Measurements from ENCODE around the gene CLPTM1L.
"Not testable (repeated sequence)": the region's sequence is repeated elsewhere in the genome, so short reads cannot be mapped to it uniquely, and the experiment has no call there.

The CLPTM1L gene

DNA sequence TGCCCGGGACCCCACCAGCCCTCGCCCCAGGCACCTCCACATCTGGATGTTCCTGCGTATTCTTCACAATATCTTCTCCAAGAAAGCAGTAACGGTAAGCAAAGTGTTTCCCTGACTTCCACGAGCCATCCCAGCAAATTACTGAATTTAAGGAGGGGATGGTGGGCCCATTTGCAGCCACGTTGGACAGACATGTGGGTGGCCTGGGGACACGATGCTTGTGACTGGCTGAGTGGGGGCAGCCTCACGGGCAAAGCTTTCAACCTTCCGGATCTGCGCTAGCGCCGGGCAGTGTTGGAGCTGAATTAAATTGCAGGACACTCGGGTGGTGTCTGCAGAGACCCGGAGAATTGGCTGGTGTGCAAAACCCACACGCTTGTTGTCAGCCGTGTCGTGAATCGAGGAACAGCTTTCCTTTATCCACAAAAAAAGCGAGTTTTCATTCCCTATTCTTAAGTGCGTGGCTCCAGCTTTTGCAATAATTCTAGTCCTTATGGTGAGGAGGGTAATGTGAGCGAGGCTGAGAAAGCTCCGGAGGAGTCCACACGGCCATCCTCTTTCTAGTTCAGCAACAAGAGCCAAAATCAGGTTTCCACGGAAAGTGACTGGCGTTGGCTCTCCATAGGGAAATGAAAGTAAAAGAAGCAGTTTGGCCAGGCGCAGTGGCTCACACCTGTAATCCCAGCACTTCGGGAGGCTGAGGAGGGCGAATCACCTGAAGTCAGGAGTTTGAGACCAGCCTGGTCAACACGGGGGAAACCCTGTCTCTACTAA, 17.5 kb upstream of the CLPTM1L start:
- Histone ChIP-seq H3K27me3 (peaks cover 59% of the 10 kb centered on the region), H3K9me3 (no peaks in the 10 kb centered on the region), H3K36me3 (no peaks in the 10 kb centered on the region), H3K4me1 (ENCODE audit: control insufficient read depth in 1 of 2, insufficient read depth in 1 of 2, low read depth in 1 of 2, low read length in 1 of 2) (no peaks in the 10 kb centered on the region), H3K27ac (no peak overlapping the region), H3K4me3 (ENCODE audit: low read depth in 1 of 2, low read length in 1 of 2) (no peak overlapping the region)
- TF ChIP-seq, protein P1, sequence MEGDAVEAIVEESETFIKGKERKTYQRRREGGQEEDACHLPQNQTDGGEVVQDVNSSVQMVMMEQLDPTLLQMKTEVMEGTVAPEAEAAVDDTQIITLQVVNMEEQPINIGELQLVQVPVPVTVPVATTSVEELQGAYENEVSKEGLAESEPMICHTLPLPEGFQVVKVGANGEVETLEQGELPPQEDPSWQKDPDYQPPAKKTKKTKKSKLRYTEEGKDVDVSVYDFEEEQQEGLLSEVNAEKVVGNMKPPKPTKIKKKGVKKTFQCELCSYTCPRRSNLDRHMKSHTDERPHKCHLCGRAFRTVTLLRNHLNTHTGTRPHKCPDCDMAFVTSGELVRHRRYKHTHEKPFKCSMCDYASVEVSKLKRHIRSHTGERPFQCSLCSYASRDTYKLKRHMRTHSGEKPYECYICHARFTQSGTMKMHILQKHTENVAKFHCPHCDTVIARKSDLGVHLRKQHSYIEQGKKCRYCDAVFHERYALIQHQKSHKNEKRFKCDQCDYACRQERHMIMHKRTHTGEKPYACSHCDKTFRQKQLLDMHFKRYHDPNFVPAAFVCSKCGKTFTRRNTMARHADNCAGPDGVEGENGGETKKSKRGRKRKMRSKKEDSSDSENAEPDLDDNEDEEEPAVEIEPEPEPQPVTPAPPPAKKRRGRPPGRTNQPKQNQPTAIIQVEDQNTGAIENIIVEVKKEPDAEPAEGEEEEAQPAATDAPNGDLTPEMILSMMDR (IDR thresholded peaks at IDR 0.05) = no peak

DNA sequence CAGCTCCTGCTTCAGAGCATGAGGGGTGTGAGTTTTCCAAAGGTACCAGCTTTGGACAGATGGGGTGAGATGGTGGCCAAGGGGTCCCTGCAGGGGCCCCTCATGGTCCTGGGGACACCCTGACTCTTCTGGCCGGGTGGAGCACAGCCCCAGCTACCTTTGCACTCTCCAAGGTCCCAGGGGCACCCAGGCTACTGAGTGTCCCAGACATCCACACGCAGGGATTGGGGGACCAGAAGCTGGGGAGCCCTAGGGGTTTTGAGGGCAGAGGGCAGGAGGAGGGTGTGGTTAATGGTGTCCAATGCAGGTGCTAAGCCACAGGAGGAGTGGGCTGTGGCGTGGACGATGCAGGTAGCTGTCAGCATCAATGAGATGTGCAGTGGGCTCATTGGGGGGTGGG, 16.0 kb upstream of the CLPTM1L start:
- TF ChIP-seq, protein P1 (IDR thresholded peaks at IDR 0.05) = no peak
- Histone ChIP-seq H3K4me3 (ENCODE audit: low read depth in 1 of 2, low read length in 1 of 2) (no peak overlapping the region), H3K27me3 (peaks cover 58% of the 10 kb centered on the region), H3K9me3 (no peaks in the 10 kb centered on the region), H3K36me3 (no peaks in the 10 kb centered on the region), H3K27ac (no peak overlapping the region), H3K4me1 (ENCODE audit: control insufficient read depth in 1 of 2, insufficient read depth in 1 of 2, low read depth in 1 of 2, low read length in 1 of 2) (no peaks in the 10 kb centered on the region)

- H3K9me3 ChIP-seq; H3K4me1 ChIP-seq (ENCODE audit: control insufficient read depth in 1 of 2, insufficient read depth in 1 of 2, low read depth in 1 of 2, low read length in 1 of 2); H3K36me3 ChIP-seq; H3K4me3 ChIP-seq (ENCODE audit: low read depth in 1 of 2, low read length in 1 of 2); H3K27ac ChIP-seq: not testable (repeated sequence)
- H3K27me3 ChIP-seq = peaks cover 60% of the 10 kb centered on the region
Observed at GRCh38 chr5:1360367-1360766, 15.5 kb upstream of the CLPTM1L start.

DNA sequence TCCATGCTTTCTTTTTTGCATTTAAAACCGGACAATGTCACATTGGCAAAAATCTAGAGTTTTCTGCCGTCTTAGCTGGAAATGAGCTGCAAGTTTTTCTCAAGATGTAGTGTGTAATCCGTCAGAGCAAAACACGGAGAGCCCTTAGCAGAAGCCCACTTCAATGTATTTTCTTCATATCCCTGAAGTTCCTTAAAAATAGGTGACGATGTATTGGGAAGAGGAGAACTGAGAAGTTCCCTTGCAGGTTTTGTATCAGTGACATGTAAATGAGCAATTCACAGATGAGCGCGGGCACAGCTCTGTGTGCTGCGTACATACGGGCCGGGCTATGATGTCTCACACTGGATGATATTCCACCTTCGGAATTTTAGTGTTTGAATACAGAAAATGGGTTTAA, 14.8 kb upstream of the CLPTM1L start:
- TF ChIP-seq, protein P1 (IDR thresholded peaks at IDR 0.05) = no peak
- no peaks in the 10 kb centered on the region for H3K36me3 ChIP-seq
- no peaks in the 10 kb centered on the region for H3K9me3 ChIP-seq
- H3K27me3 ChIP-seq = peaks cover 61% of the 10 kb centered on the region
- H3K4me3 ChIP-seq (ENCODE audit: low read depth in 1 of 2, low read length in 1 of 2) = no peak overlapping the region
- no peak overlapping the region for H3K27ac ChIP-seq
- H3K4me1 ChIP-seq (ENCODE audit: control insufficient read depth in 1 of 2, insufficient read depth in 1 of 2, low read depth in 1 of 2, low read length in 1 of 2) = no peaks in the 10 kb centered on the region

GRCh38 chr5:1359031-1359645, 14.2 kb upstream of the CLPTM1L start:
- no peak overlapping the region for H3K27ac ChIP-seq
- no peaks in the 10 kb centered on the region for H3K9me3 ChIP-seq
- no peaks in the 10 kb centered on the region for H3K36me3 ChIP-seq
- TF ChIP-seq, protein P1 (IDR thresholded peaks at IDR 0.05) = no peak
- H3K27me3 ChIP-seq = peaks cover 59% of the 10 kb centered on the region
- H3K4me3 ChIP-seq (ENCODE audit: low read depth in 1 of 2, low read length in 1 of 2) = no peak overlapping the region
- no peaks in the 10 kb centered on the region for H3K4me1 ChIP-seq (ENCODE audit: control insufficient read depth in 1 of 2, insufficient read depth in 1 of 2, low read depth in 1 of 2, low read length in 1 of 2)

DNA sequence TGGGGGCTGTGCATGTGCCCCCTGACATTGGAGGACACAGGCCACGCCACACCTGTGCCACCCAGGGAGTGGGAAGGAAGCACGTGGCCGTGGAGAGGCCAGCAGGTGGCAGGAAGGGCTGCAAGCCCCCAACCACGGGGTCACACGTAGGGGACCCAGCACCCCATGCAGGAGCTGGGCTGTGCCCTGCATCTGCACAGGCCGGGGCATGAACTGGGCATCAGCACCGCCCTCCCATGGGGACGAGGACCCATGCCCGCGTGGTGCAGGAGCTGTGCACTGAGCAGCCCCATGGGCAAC, 13.8 kb upstream of the CLPTM1L start:
- H3K36me3 ChIP-seq = no peaks in the 10 kb centered on the region
- H3K4me1 ChIP-seq (ENCODE audit: control insufficient read depth in 1 of 2, insufficient read depth in 1 of 2, low read depth in 1 of 2, low read length in 1 of 2) = no peaks in the 10 kb centered on the region
- H3K9me3 ChIP-seq = no peaks in the 10 kb centered on the region
- H3K4me3 ChIP-seq (ENCODE audit: low read depth in 1 of 2, low read length in 1 of 2) = no peak overlapping the region
- no peak overlapping the region for H3K27ac ChIP-seq
- H3K27me3 ChIP-seq = peaks cover 58% of the 10 kb centered on the region
- TF ChIP-seq, protein P1 (IDR thresholded peaks at IDR 0.05) = no peak
